Measurements from ENCODE around the gene SIAH3. TPM values are rescaled to one million over a fixed set of nuclear protein-coding genes. Genes with fewer than 3 reads are reported as not detected.

Gene SIAH3
- total RNA-seq, 1 donor from 2014 or later = 0.05 TPM

- peaks cover 2% of the 10 kb centered on the region for H3K4me1 Mint-ChIP-seq
- no peak for DNase-seq
- H3K4me3 Mint-ChIP-seq = no peak overlapping the region
- intact Hi-C loops (cut with micrococcal nuclease) = no loop called here
- H3K36me3 Mint-ChIP-seq (ENCODE audit: low read depth) = no peaks in the 10 kb centered on the region
- no peak overlapping the region for H3K27ac Mint-ChIP-seq
- no peaks in the 10 kb centered on the region for H3K9me3 Mint-ChIP-seq
- no peaks in the 10 kb centered on the region for H3K27me3 Mint-ChIP-seq
Observed at GRCh38 chr13:45796426-45797235, 54.9 kb downstream of the SIAH3 start.

GRCh38 chr13:45792827-45793303, 58.7 kb downstream of the SIAH3 start:
- intact Hi-C loops (cut with micrococcal nuclease) = no loop called here
- H3K27ac Mint-ChIP-seq = no peak overlapping the region
- no peaks in the 10 kb centered on the region for H3K27me3 Mint-ChIP-seq
- no peak overlapping the region for H3K4me3 Mint-ChIP-seq
- DNase-seq = no peak
- H3K9me3 Mint-ChIP-seq = no peaks in the 10 kb centered on the region
- no peaks in the 10 kb centered on the region for H3K36me3 Mint-ChIP-seq (ENCODE audit: low read depth)
- H3K4me1 Mint-ChIP-seq = peaks cover 2% of the 10 kb centered on the region

GRCh38 chr13:45788011-45788410, 63.5 kb downstream of the SIAH3 start:
- H3K4me1 Mint-ChIP-seq = peaks cover 2% of the 10 kb centered on the region
- no peaks in the 10 kb centered on the region for H3K9me3 Mint-ChIP-seq
- DNase-seq = no peak
- H3K36me3 Mint-ChIP-seq (ENCODE audit: low read depth) = no peaks in the 10 kb centered on the region
- intact Hi-C loops (cut with micrococcal nuclease) = no loop called here
- H3K27ac Mint-ChIP-seq = no peak overlapping the region
- H3K27me3 Mint-ChIP-seq = no peaks in the 10 kb centered on the region
- H3K4me3 Mint-ChIP-seq = no peak overlapping the region

GRCh38 chr13:45787346-45787745, 64.2 kb downstream of the SIAH3 start:
- H3K27me3 Mint-ChIP-seq = no peaks in the 10 kb centered on the region
- no peak overlapping the region for H3K27ac Mint-ChIP-seq
- intact Hi-C loops (cut with micrococcal nuclease) = no loop called here
- H3K4me3 Mint-ChIP-seq = no peak overlapping the region
- no peak for DNase-seq
- H3K36me3 Mint-ChIP-seq (ENCODE audit: low read depth) = no peaks in the 10 kb centered on the region
- H3K4me1 Mint-ChIP-seq = peaks cover 2% of the 10 kb centered on the region
- H3K9me3 Mint-ChIP-seq = no peaks in the 10 kb centered on the region

GRCh38 chr13:45786293-45786920, 65.1 kb downstream of the SIAH3 start:
- intact Hi-C loops (cut with micrococcal nuclease) = no loop called here
- Mint-ChIP-seq H3K4me1 (no peaks in the 10 kb centered on the region), H3K27ac (no peak overlapping the region), H3K9me3 (no peaks in the 10 kb centered on the region), H3K27me3 (no peaks in the 10 kb centered on the region), H3K4me3 (no peak overlapping the region), H3K36me3 (ENCODE audit: low read depth) (no peaks in the 10 kb centered on the region)
- DNase-seq = no peak

GRCh38 chr13:45784755-45785675, 66.5 kb downstream of the SIAH3 start:
- no peak for DNase-seq
- no peak overlapping the region for H3K27ac Mint-ChIP-seq
- no peaks in the 10 kb centered on the region for H3K36me3 Mint-ChIP-seq (ENCODE audit: low read depth)
- no peak overlapping the region for H3K4me3 Mint-ChIP-seq
- no peaks in the 10 kb centered on the region for H3K9me3 Mint-ChIP-seq
- intact Hi-C loops (cut with micrococcal nuclease) = no loop called here
- no peaks in the 10 kb centered on the region for H3K4me1 Mint-ChIP-seq
- no peaks in the 10 kb centered on the region for H3K27me3 Mint-ChIP-seq

GRCh38 chr13:45783346-45784043, 68.1 kb downstream of the SIAH3 start:
- H3K36me3 Mint-ChIP-seq (ENCODE audit: low read depth) = no peaks in the 10 kb centered on the region
- H3K4me3 Mint-ChIP-seq = no peak overlapping the region
- no peak for DNase-seq
- H3K27ac Mint-ChIP-seq = no peak overlapping the region
- intact Hi-C loops (cut with micrococcal nuclease) = no loop called here
- no peaks in the 10 kb centered on the region for H3K27me3 Mint-ChIP-seq
- H3K9me3 Mint-ChIP-seq = no peaks in the 10 kb centered on the region
- no peaks in the 10 kb centered on the region for H3K4me1 Mint-ChIP-seq

- no peaks in the 10 kb centered on the region for H3K36me3 Mint-ChIP-seq (ENCODE audit: low read depth)
- intact Hi-C loops (cut with micrococcal nuclease) = no loop called here
- H3K27ac Mint-ChIP-seq = no peak overlapping the region
- no peaks in the 10 kb centered on the region for H3K4me1 Mint-ChIP-seq
- H3K9me3 Mint-ChIP-seq = no peaks in the 10 kb centered on the region
- no peak overlapping the region for H3K4me3 Mint-ChIP-seq
- H3K27me3 Mint-ChIP-seq = no peaks in the 10 kb centered on the region
- DNase-seq = no peak
Observed at GRCh38 chr13:45782327-45783045, 69.1 kb downstream of the SIAH3 start.

- Mint-ChIP-seq H3K36me3 (ENCODE audit: low read depth) (no peaks in the 10 kb centered on the region), H3K4me1 (no peaks in the 10 kb centered on the region), H3K4me3 (no peak overlapping the region), H3K9me3 (no peaks in the 10 kb centered on the region), H3K27ac (no peak overlapping the region), H3K27me3 (no peaks in the 10 kb centered on the region)
- DNase-seq = no peak
- intact Hi-C loops (cut with micrococcal nuclease) = no loop called here
Observed at GRCh38 chr13:45781553-45782326, 69.8 kb downstream of the SIAH3 start.

- H3K4me3 Mint-ChIP-seq = no peak overlapping the region
- no peaks in the 10 kb centered on the region for H3K9me3 Mint-ChIP-seq
- intact Hi-C loops (cut with micrococcal nuclease) = no loop called here
- H3K27me3 Mint-ChIP-seq = no peaks in the 10 kb centered on the region
- H3K36me3 Mint-ChIP-seq (ENCODE audit: low read depth) = no peaks in the 10 kb centered on the region
- H3K4me1 Mint-ChIP-seq = no peaks in the 10 kb centered on the region
- H3K27ac Mint-ChIP-seq = no peak overlapping the region
- no peak for DNase-seq
Observed at GRCh38 chr13:45779901-45780300, 71.7 kb downstream of the SIAH3 start.

- Mint-ChIP-seq H3K4me3 (no peak overlapping the region), H3K4me1 (no peaks in the 10 kb centered on the region), H3K9me3 (no peaks in the 10 kb centered on the region), H3K27ac (no peak overlapping the region), H3K36me3 (ENCODE audit: low read depth) (no peaks in the 10 kb centered on the region), H3K27me3 (no peaks in the 10 kb centered on the region)
- intact Hi-C loops (cut with micrococcal nuclease) = no loop called here
- DNase-seq = no peak
Observed at GRCh38 chr13:45778882-45779281, 72.7 kb downstream of the SIAH3 start.

GRCh38 chr13:45776748-45777147, 74.8 kb downstream of the SIAH3 start:
- DNase-seq = no peak
- intact Hi-C loops (cut with micrococcal nuclease) = no loop called here
- Mint-ChIP-seq H3K4me1 (no peaks in the 10 kb centered on the region), H3K27me3 (peaks cover 2% of the 10 kb centered on the region), H3K9me3 (no peaks in the 10 kb centered on the region), H3K27ac (no peak overlapping the region), H3K4me3 (no peak overlapping the region), H3K36me3 (ENCODE audit: low read depth) (no peaks in the 10 kb centered on the region)

All from activated CD4-positive, alpha-beta T cell treated with anti-CD3 and anti-CD28 coated beads, Interleukin-2, amount 10 ng/mL, durations not matched to agents 24 days and 14 days (primary cell).